A549 (cell line): ENCODE results near the gene MFAP2. TPM values are rescaled to one million over a fixed set of nuclear protein-coding genes. Genes with fewer than 3 reads are reported as not detected.

Source experiments
- ATAC-seq, 2 experiments: fragments of 200-7000 bp in 1 of 2; fragments of >200 bp in 1 of 2; cut with Nextera tagmentation in 1 of 2; cut with Tn5 transposase in 1 of 2; 3 replicates each; pipeline versions ENCODE4 v1.8.0 to v1.9.1; 2018 to 2020; ENCODE audit warnings: mild to moderate bottlenecking in 1 of 2, moderate library complexity in 1 of 2
- CTCF ChIA-PET: fragments of 300-600 bp; sonication (Branson Sonifier 250); formaldehyde crosslinking; extraction: SDS; loops from one replicate; lab custom pipeline; 2021; ENCODE audit warnings: antibody characterized with exemption, inconsistent platforms; lab: Yijun Ruan, JAX
- POLR2A ChIA-PET: fragments of 350-600 bp; formaldehyde crosslinking; extraction: SDS; loops from one replicate; lab custom pipeline; 2021; ENCODE audit warnings: antibody characterized with exemption, inconsistent platforms; lab: Yijun Ruan, JAX
- DNase-seq, 2 experiments: peaks; one replicate each; pipeline versions ENCODE4 v3.0.0 to v3.0.0-alpha.2; 2011 to 2016; ENCODE audit warnings: low read depth in 1 of 2, low spot score in 1 of 2
- FAIRE-seq: peaks from 2 replicates; lab custom pipeline; 2011; peaks lifted over from hg19 to GRCh38; lab: Jason Lieb, UNC
- H3K27ac ChIP-seq, 2 experiments: fragments of >200 bp; sonication (Bioruptor Twin); formaldehyde crosslinking; 3 replicates each; pipeline ENCODE4 v1.5.1; 2016 to 2017
- H3K4me1 ChIP-seq: fragments of >200 bp; sonication (Bioruptor Twin); formaldehyde crosslinking; 3 replicates; pipeline ENCODE4 v1.6.1; 2016
- H3K4me2 ChIP-seq: fragments of >200 bp; sonication (Bioruptor Twin); formaldehyde crosslinking; 3 replicates; pipeline ENCODE4 v1.6.1; 2016
- H3K4me3 ChIP-seq: fragments of >200 bp; sonication (Bioruptor Twin); formaldehyde crosslinking; 3 replicates; pipeline ENCODE4 v1.5.1; 2016
- H3K9me3 ChIP-seq: fragments of >200 bp; sonication (Bioruptor Twin); formaldehyde crosslinking; 3 replicates; pipeline ENCODE4 v1.6.1; 2016
- CBX2 ChIP-seq: fragments of 200-600 bp; sonication (generic); IDR thresholded peaks from 2 replicates; pipeline ENCODE4 v1.6.1; 2016; ENCODE audit warnings: low read depth, mild to moderate bottlenecking, borderline replicate concordance
- CHD4 ChIP-seq: fragments of 200-600 bp; sonication (generic); IDR thresholded peaks from 2 replicates; pipeline ENCODE4 v1.6.1; 2016; ENCODE audit warnings: antibody characterized with exemption, mild to moderate bottlenecking, borderline replicate concordance
- CTCF ChIP-seq: fragments of >200 bp; sonication (Bioruptor Twin); formaldehyde crosslinking; IDR thresholded peaks from 3 replicates; pipeline ENCODE4 v1.5.1; 2016
- E2F6 ChIP-seq: IDR thresholded peaks from 2 replicates; pipeline ENCODE4 v1.6.1; 2012; ENCODE audit warnings: low read depth, borderline replicate concordance
- HDAC2 ChIP-seq: fragments of 200-600 bp; sonication (generic); IDR thresholded peaks from 2 replicates; pipeline ENCODE4 v1.6.1; 2016
- HES2 ChIP-seq: fragments of >200 bp; sonication (Bioruptor Twin); formaldehyde crosslinking; IDR thresholded peaks from 2 replicates; pipeline ENCODE4 v1.6.1; 2016
- HMGXB4 ChIP-seq: fragments of 250-450 bp; sonication (Bioruptor Pico); IDR thresholded peaks from 2 replicates; pipeline ENCODE4 v1.5.0; 2021; ENCODE audit warnings: mild to moderate bottlenecking, moderate library complexity, borderline replicate concordance
- HOXB13 ChIP-seq: fragments of 250-450 bp; sonication (Bioruptor Pico); IDR thresholded peaks from 2 replicates; pipeline ENCODE4 v1.5.0; 2020; ENCODE audit warnings: low read depth, mild to moderate bottlenecking, moderate library complexity
- KDM5A ChIP-seq: fragments of 200-600 bp; sonication (generic); IDR thresholded peaks from 2 replicates; pipeline ENCODE4 v1.6.1; 2016; ENCODE audit warnings: antibody characterized with exemption, mild to moderate bottlenecking
- NPAS2 ChIP-seq: fragments of 250-450 bp; sonication (Bioruptor Pico); IDR thresholded peaks from 2 replicates; pipeline ENCODE4 v1.8.0; 2022; ENCODE audit warnings: mild to moderate bottlenecking, moderate library complexity, borderline replicate concordance
- PBX3 ChIP-seq: IDR thresholded peaks from 2 replicates; pipeline ENCODE4 v1.6.1; 2012
- PHF8 ChIP-seq: fragments of 200-600 bp; sonication (generic); IDR thresholded peaks from 2 replicates; pipeline ENCODE4 v1.6.1; 2016; ENCODE audit warnings: low read depth, mild to moderate bottlenecking, antibody characterized with exemption, moderate library complexity, borderline replicate concordance
- RARB ChIP-seq: fragments of 250-450 bp; sonication (Bioruptor Pico); IDR thresholded peaks from 2 replicates; pipeline ENCODE4 v1.8.0; 2021; ENCODE audit warnings: mild to moderate bottlenecking, moderate library complexity
- USF2 ChIP-seq: fragments of 450-650 bp; IDR thresholded peaks from 2 replicates; pipeline ENCODE4 v1.6.1; 2014; ENCODE audit warnings: antibody characterized with exemption
- ZFP36 ChIP-seq: fragments of 450-650 bp; IDR thresholded peaks from 2 replicates; pipeline ENCODE4 v1.6.1; 2014; ENCODE audit warnings: borderline replicate concordance; ENCODE audit not compliant: partially characterized antibody
- ZNF302 ChIP-seq: fragments of 250-450 bp; sonication (Bioruptor Pico); IDR thresholded peaks from 2 replicates; pipeline ENCODE4 v1.9.0; 2021; ENCODE audit warnings: inconsistent platforms, mild to moderate bottlenecking, moderate library complexity
- WGBS: methylation state at CpG from one replicate; pipeline ENCODE4 v1.1.6; 2017; ENCODE audit errors: missing lambda C conversion rate; 5-methylcytosine and 5-hydroxymethylcytosine counted together
- polyA plus RNA-seq, 4 experiments: library from polyadenylated mRNA; depleted of rRNA in 3 of 4; stranded (reverse); fragments of >200 nt; fragmentation: RNase III in 1 of 4; extraction: RNeasy Plus Mini Kit Qiagen cat#74134 plus additional on column Dnase treatment in 1 of 4; gene quantifications; 2 replicates in 3 of 4; 3 replicates in 1 of 4; pipeline ENCODE4 v1.2.3, GENCODE V29; 2011 to 2017

MFAP2 gene
- polyA plus RNA-seq, 2 of the 4 experiments (the other 2 are of a cell fraction): 0.45 to 0.90 TPM

GRCh38 chr1:16926491-16927073 lies 53.8 kb downstream of the MFAP2 start (continued):
- no peak for TF ChIP-seq CTCF
- TF ChIP-seq PBX3: no peak
- TF ChIP-seq ZFP36: no peak
- TF ChIP-seq NPAS2 (CRISPR knock-in tag): no peak
- no peak for TF ChIP-seq E2F6
- TF ChIP-seq, all 56 proteins: peak for 0

GRCh38 chr1:16925635-16926490 lies 54.6 kb downstream of the MFAP2 start:
- POLR2A ChIA-PET: no interaction called here
- no peak overlapping the region for H3K4me3 ChIP-seq
- DNase-seq: no peak
- ATAC-seq: no peak
- no peak for FAIRE-seq
- no peaks in the 10 kb centered on the region for H3K9me3 ChIP-seq
- H3K4me2 ChIP-seq: no peak overlapping the region
- CTCF ChIA-PET: interaction anchor here (0.9 to 1.3 kb wide), 3 partner anchors 20 to 78 kb away, joined by 3 to 5 read pairs (median 3); no protein-coding TSS in a partner anchor
- H3K4me1 ChIP-seq: no peaks in the 10 kb centered on the region
- 0 out of 6 replicates have a peak overlapping the region, but pooled peaks of 1 of the 2 experiments have one; percentile 31 for H3K27ac ChIP-seq
- WGBS: 84% methylated on average over 7 of the region's 13 CpGs
- TF ChIP-seq CHD4 (no peak), HOXB13 (CRISPR knock-in tag) (no peak), HES2 (no peak), NPAS2 (CRISPR knock-in tag) (no peak), HDAC2 (no peak), PHF8 (no peak), KDM5A (no peak), HMGXB4 (CRISPR knock-in tag) (no peak), ZNF302 (CRISPR knock-in tag) (no peak), CBX2 (no peak), RARB (CRISPR knock-in tag) (no peak), USF2 (no peak)
